ENCODE data around the gene EOLA2. TPM values are rescaled to one million over a fixed set of nuclear protein-coding genes. Genes with fewer than 3 reads are reported as not detected.
"Not testable (repeated sequence)": the region's sequence is repeated elsewhere in the genome, so short reads cannot be mapped to it uniquely, and the experiment has no call there.

The EOLA2 gene
- polyA plus RNA-seq, 1 donor (not counting 4 experiments of a cell fraction or from before 2014, with no cell fraction given): 35.5 TPM

GRCh38 chrX:149898554-149898953 lies 39.7 kb downstream of the EOLA2 start:
- Histone ChIP-seq H3K9me3 (ENCODE audit: control insufficient read depth, low read depth, low read length) (no peaks in the 10 kb centered on the region), H3K27ac (ENCODE audit: control insufficient read depth, insufficient read depth, low read length) (no peak overlapping the region), H3K36me3 (ENCODE audit: control insufficient read depth in 2 of 2, extremely low read depth in 1 of 2, insufficient read depth in 2 of 2, low read length in 2 of 2) (no peaks in the 10 kb centered on the region), H3K4me3 (ENCODE audit: control insufficient read depth in 2 of 3, extremely low read depth in 1 of 3, insufficient read depth in 2 of 3, low read depth in 1 of 3, low read length in 3 of 3) (no peak overlapping the region), H3K4me1 (ENCODE audit: control insufficient read depth, extremely low read depth, insufficient read depth, low read length) (no peaks in the 10 kb centered on the region), H3K4me2 (ENCODE audit: control insufficient read depth, extremely low read depth, insufficient read depth, low read depth, low read length) (no peak overlapping the region), H3K9ac (ENCODE audit: control insufficient read depth, extremely low read depth, insufficient read depth, low read length) (no peak overlapping the region), H3K27me3 (ENCODE audit: control insufficient read depth, extremely low read depth, insufficient read depth, low read length) (no peaks in the 10 kb centered on the region), H3K9me1 (ENCODE audit: control insufficient read depth, extremely low read depth, insufficient read depth, low read length) (no peaks in the 10 kb centered on the region), H2AFZ (ENCODE audit: control insufficient read depth, low read length) (no peak overlapping the region), H4K20me1 (ENCODE audit: control insufficient read depth, extremely low read depth, insufficient read depth, low read length) (no peaks in the 10 kb centered on the region), H3K79me2 (ENCODE audit: control insufficient read depth, insufficient read depth, low read length) (no peaks in the 10 kb centered on the region)
- DNase-seq (ENCODE audit: low read depth, low spot score) (no peak), FAIRE-seq (no peak)
- dilution Hi-C loops (cut with MboI; ENCODE audit: extremely low pct_ligation_motif_present, low sequenced_read_pairs): no loop called here
- no peak for TF ChIP-seq EZH2 (IDR thresholded peaks at IDR 0.05; ENCODE audit: low read length)
- TF ChIP-seq CTCF (optimal IDR thresholded peaks at IDR 0.05 in 1 of 3, IDR thresholded peaks at IDR 0.05 in 1 of 3, conservative IDR thresholded peaks at IDR 0.05 in 1 of 3; ENCODE audit: extremely low read depth in 1 of 3, insufficient read depth in 2 of 3, low read length in 3 of 3): no peak

GRCh38 chrX:149890828-149891227 lies 47.5 kb downstream of the EOLA2 start:
- H4K20me1 ChIP-seq (ENCODE audit: control insufficient read depth, extremely low read depth, insufficient read depth, low read length); H2AFZ ChIP-seq (ENCODE audit: control insufficient read depth, low read length); DNase-seq (ENCODE audit: low read depth, low spot score); H3K9ac ChIP-seq (ENCODE audit: control insufficient read depth, extremely low read depth, insufficient read depth, low read length); H3K9me3 ChIP-seq (ENCODE audit: control insufficient read depth, low read depth, low read length); H3K79me2 ChIP-seq (ENCODE audit: control insufficient read depth, insufficient read depth, low read length); H3K36me3 ChIP-seq (ENCODE audit: control insufficient read depth in 2 of 2, extremely low read depth in 1 of 2, insufficient read depth in 2 of 2, low read length in 2 of 2); H3K4me3 ChIP-seq (ENCODE audit: control insufficient read depth in 2 of 3, extremely low read depth in 1 of 3, insufficient read depth in 2 of 3, low read depth in 1 of 3, low read length in 3 of 3); dilution Hi-C loops (cut with MboI; ENCODE audit: extremely low pct_ligation_motif_present, low sequenced_read_pairs); FAIRE-seq; H3K27me3 ChIP-seq (ENCODE audit: control insufficient read depth, extremely low read depth, insufficient read depth, low read length); H3K4me1 ChIP-seq (ENCODE audit: control insufficient read depth, extremely low read depth, insufficient read depth, low read length); H3K27ac ChIP-seq (ENCODE audit: control insufficient read depth, insufficient read depth, low read length); H3K4me2 ChIP-seq (ENCODE audit: control insufficient read depth, extremely low read depth, insufficient read depth, low read depth, low read length); H3K9me1 ChIP-seq (ENCODE audit: control insufficient read depth, extremely low read depth, insufficient read depth, low read length): not testable (repeated sequence)

Other genes starting within 250 kb of the EOLA2 start
- not detected in 3 replicates for gene MAGEA11, start 226.4 kb downstream of the EOLA2 start, polyA plus RNA-seq
- gene HSFX1, start 164.4 kb downstream of the EOLA2 start, polyA plus RNA-seq: 0.23 TPM in 1 of 3 replicates, not detected in the others
- not detected in 3 replicates for gene MAGEA9, start 156.6 kb downstream of the EOLA2 start, polyA plus RNA-seq
- not detected in 3 replicates for gene MAGEA8, start 57.3 kb downstream of the EOLA2 start, polyA plus RNA-seq
- not detected in 3 replicates for gene HSFX4, start 8.9 kb downstream of the EOLA2 start, polyA plus RNA-seq

Measured in keratinocyte (primary cell).